Measurements from ENCODE around the gene BCL11A. TPM values are rescaled to one million over a fixed set of nuclear protein-coding genes. Genes with fewer than 3 reads are reported as not detected.
A peak's percentile ranks its signal among the peaks of the same experiment; 100 is the strongest.

The BCL11A gene
- total RNA-seq, 1 donor from 2014 or later: 331 TPM

GRCh38 chr2:60492548-60492947 is 60.9 kb downstream of the BCL11A start:
- Mint-ChIP-seq H3K4me3 (peak overlapping the region; percentile 62), H3K4me1 (peaks cover 97% of the 10 kb centered on the region), H3K27me3 (no peaks in the 10 kb centered on the region), H3K36me3 (ENCODE audit: low read depth) (peaks cover 62% of the 10 kb centered on the region), H3K9me3 (no peaks in the 10 kb centered on the region), H3K27ac (peak overlapping the region; percentile 78)
- DNase-seq (no peak), ATAC-seq (ENCODE audit: low read depth) (peak; percentile 83)
- CTCF ChIA-PET: interaction anchor here (0.7 kb wide), 1 partner anchor 44 kb away, joined by 3 read pairs; no protein-coding TSS in a partner anchor
- no peak for TF ChIP-seq CTCF (IDR thresholded peaks at IDR 0.05)
- intact Hi-C loops (cut with micrococcal nuclease): loop anchor here (1.0 kb wide), 1 partner anchor 8 kb away; no protein-coding TSS in a partner anchor
- POLR2A ChIA-PET: interaction anchor here (0.7 to 3.1 kb wide), 10 partner anchors 9 to 139 kb away, joined by 3 to 15 read pairs (median 5); no protein-coding TSS in a partner anchor

- TF ChIP-seq CTCF (IDR thresholded peaks at IDR 0.05): no peak
- ATAC-seq (ENCODE audit: low read depth) (no peak), DNase-seq (no peak)
- intact Hi-C loops (cut with micrococcal nuclease): no loop called here
- peaks cover 68% of the 10 kb centered on the region for H3K36me3 Mint-ChIP-seq (ENCODE audit: low read depth)
- H3K27me3 Mint-ChIP-seq: no peaks in the 10 kb centered on the region
- H3K9me3 Mint-ChIP-seq: no peaks in the 10 kb centered on the region
- peaks cover 96% of the 10 kb centered on the region for H3K4me1 Mint-ChIP-seq
- H3K4me3 Mint-ChIP-seq: peak overlapping the region; percentile 26
- peak overlapping the region; percentile 78 for H3K27ac Mint-ChIP-seq
- ChIA-PET POLR2A (interaction anchor here (0.6 to 2.0 kb wide), 3 partner anchors 25 to 127 kb away, joined by 3 to 6 read pairs (median 3); no protein-coding TSS in a partner anchor), CTCF (no interaction called here)
Observed at GRCh38 chr2:60490848-60491247, 62.6 kb downstream of the BCL11A start.

- ChIA-PET POLR2A (interaction anchor here (1.4 to 2.0 kb wide), 4 partner anchors 10 to 124 kb away, joined by 3 to 11 read pairs (median 4); no protein-coding TSS in a partner anchor), CTCF (no interaction called here)
- H3K4me1 Mint-ChIP-seq: peaks cover 96% of the 10 kb centered on the region
- no peak for DNase-seq
- H3K4me3 Mint-ChIP-seq: no peak overlapping the region
- peaks cover 68% of the 10 kb centered on the region for H3K36me3 Mint-ChIP-seq (ENCODE audit: low read depth)
- TF ChIP-seq CTCF (IDR thresholded peaks at IDR 0.05): no peak
- no peaks in the 10 kb centered on the region for H3K27me3 Mint-ChIP-seq
- H3K9me3 Mint-ChIP-seq: no peaks in the 10 kb centered on the region
- intact Hi-C loops (cut with micrococcal nuclease): no loop called here
- H3K27ac Mint-ChIP-seq: peak overlapping the region; percentile 78
- no peak for ATAC-seq (ENCODE audit: low read depth)
Observed at GRCh38 chr2:60490441-60490840, 63.0 kb downstream of the BCL11A start.

- Mint-ChIP-seq H3K4me3 (peak overlapping the region; percentile 32), H3K27me3 (no peaks in the 10 kb centered on the region), H3K9me3 (no peaks in the 10 kb centered on the region), H3K36me3 (ENCODE audit: low read depth) (peaks cover 62% of the 10 kb centered on the region), H3K4me1 (peaks cover 96% of the 10 kb centered on the region), H3K27ac (peak overlapping the region; percentile 78)
- DNase-seq (no peak), ATAC-seq (ENCODE audit: low read depth) (no peak)
- POLR2A ChIA-PET: interaction anchor here (0.6 to 2.0 kb wide), 9 partner anchors 10 to 175 kb away, joined by 3 to 11 read pairs (median 4); partner anchors contain the start of gene BCL11A
- CTCF ChIA-PET: interaction anchor here (1.2 kb wide), 1 partner anchor 10 kb away, joined by 3 read pairs; no protein-coding TSS in a partner anchor
- TF ChIP-seq CTCF (IDR thresholded peaks at IDR 0.05): no peak
- intact Hi-C loops (cut with micrococcal nuclease): loop anchor here (1.0 to 2.0 kb wide), 2 partner anchors 9 to 16 kb away; no protein-coding TSS in a partner anchor
Observed at GRCh38 chr2:60489289-60489688, 64.2 kb downstream of the BCL11A start.

GRCh38 chr2:60488291-60488690 is 65.2 kb downstream of the BCL11A start:
- Mint-ChIP-seq H3K4me1 (peaks cover 96% of the 10 kb centered on the region), H3K27me3 (no peaks in the 10 kb centered on the region), H3K9me3 (no peaks in the 10 kb centered on the region), H3K36me3 (ENCODE audit: low read depth) (peaks cover 63% of the 10 kb centered on the region), H3K27ac (peak overlapping the region; percentile 78), H3K4me3 (peak overlapping the region; percentile 63)
- ChIA-PET CTCF (no interaction called here), POLR2A (interaction anchor here (1.0 to 2.0 kb wide), 2 partner anchors 48 to 63 kb away, joined by 3 to 11 read pairs; no protein-coding TSS in a partner anchor)
- intact Hi-C loops (cut with micrococcal nuclease): loop anchor here (2.0 kb wide), 1 partner anchor 17 kb away; no protein-coding TSS in a partner anchor
- ATAC-seq (ENCODE audit: low read depth) (no peak), DNase-seq (no peak)
- no peak for TF ChIP-seq CTCF (IDR thresholded peaks at IDR 0.05)

Data from activated B cell treated with CpG ODN at 0.5 μM for 24 hours (primary cell).